Upper lobe of left lung (tissue), 4 donors: ENCODE results near the gene OVCH1.

Experiments used
- POLR2AphosphoS5 ChIP-seq, 2 donors: sonication (generic); formaldehyde crosslinking; IDR thresholded peaks; one replicate each; pipeline ENCODE4 v1.5.1; 2017; ENCODE audit warnings: antibody characterized with exemption in 2 of 2
- TF ChIP-seq, protein P1 (sequence below), 6 experiments: fragments of 450-650 bp in 4 of 6; fragments of 200-600 bp in 2 of 6; sonication (generic) in 2 of 6; IDR thresholded peaks; one replicate each; pipeline ENCODE4 v1.5.1; 2016 to 2019; ENCODE audit warnings: antibody characterized with exemption in 6 of 6

DNA sequence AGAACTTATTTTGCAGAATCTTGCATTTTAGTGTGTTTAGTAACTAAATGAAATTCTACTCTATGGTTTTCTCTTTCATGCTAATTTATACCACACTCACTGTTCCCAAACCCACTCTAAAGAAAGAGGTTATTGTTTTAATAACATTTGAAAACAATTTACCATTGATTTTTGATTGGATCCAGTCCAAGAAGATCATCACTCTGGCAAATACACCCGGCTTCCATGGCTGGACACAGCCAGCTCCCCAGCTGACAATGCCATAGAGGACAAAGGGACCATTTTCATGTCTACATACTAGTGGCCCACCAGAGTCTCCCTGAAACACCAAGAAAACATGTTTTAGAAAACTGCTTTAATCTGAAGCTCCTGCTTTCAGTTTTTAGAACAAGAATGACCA lies 42.4 kb downstream of the OVCH1 start:
- TF ChIP-seq, protein P1, sequence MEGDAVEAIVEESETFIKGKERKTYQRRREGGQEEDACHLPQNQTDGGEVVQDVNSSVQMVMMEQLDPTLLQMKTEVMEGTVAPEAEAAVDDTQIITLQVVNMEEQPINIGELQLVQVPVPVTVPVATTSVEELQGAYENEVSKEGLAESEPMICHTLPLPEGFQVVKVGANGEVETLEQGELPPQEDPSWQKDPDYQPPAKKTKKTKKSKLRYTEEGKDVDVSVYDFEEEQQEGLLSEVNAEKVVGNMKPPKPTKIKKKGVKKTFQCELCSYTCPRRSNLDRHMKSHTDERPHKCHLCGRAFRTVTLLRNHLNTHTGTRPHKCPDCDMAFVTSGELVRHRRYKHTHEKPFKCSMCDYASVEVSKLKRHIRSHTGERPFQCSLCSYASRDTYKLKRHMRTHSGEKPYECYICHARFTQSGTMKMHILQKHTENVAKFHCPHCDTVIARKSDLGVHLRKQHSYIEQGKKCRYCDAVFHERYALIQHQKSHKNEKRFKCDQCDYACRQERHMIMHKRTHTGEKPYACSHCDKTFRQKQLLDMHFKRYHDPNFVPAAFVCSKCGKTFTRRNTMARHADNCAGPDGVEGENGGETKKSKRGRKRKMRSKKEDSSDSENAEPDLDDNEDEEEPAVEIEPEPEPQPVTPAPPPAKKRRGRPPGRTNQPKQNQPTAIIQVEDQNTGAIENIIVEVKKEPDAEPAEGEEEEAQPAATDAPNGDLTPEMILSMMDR (IDR thresholded peaks at IDR 0.05): no peak
- TF ChIP-seq POLR2AphosphoS5 (IDR thresholded peaks at IDR 0.05): no peak
